ENCODE data around the gene SPIB. TPM values are rescaled to one million over a fixed set of nuclear protein-coding genes. Genes with fewer than 3 reads are reported as not detected.

SPIB gene
- total and polyA plus RNA-seq, 10 donors: 22.1 to 90.5 (median 41.3) TPM

DNA sequence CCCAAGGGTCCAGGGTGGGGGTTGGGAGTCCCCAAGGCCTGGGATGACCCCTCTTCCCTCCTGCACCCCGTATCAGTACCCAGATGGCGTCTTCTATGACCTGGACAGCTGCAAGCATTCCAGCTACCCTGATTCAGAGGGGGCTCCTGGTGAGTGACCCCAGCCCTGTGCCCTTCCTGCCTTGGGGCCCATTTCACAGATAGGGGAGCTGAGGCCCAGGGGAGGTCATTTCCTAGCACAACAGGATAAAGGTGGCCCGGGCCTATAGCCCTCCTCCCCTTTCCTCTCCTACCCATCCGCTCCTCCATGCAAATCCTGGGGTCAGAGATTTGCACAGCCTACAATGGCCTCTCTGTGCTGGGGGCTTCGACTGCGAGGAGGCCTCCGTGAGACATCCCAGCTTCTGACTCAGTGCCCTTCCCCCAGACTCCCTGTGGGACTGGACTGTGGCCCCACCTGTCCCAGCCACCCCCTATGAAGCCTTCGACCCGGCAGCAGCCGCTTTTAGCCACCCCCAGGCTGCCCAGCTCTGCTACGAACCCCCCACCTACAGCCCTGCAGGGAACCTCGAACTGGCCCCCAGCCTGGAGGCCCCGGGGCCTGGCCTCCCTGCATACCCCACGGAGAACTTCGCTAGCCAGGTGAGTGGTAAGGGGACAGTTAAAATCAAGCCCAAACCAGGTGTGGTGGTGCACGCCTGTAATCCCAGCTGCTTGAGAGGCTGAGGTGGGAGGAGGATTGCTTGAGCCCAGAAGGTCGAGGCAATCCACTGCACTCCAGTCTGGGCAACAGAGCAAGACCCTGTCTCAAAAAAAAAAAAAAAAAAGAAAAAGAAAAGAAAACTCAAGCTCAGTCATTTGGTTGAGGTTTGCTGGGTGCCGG is 3.9 kb downstream of the SPIB start:
- Histone ChIP-seq H3K27ac (peak overlapping the region in 3 of 8 donors; percentile 30 to 93 (median 31)), H3K9me3 (no peaks in the 10 kb centered on the region), H3K36me3 (peaks cover 0 to 38% (median 0%) of the 10 kb centered on the region in 6 donors), H3K27me3 (replicated peaks in 1 of 7) (peaks cover 0 to 56% (median 9%) of the 10 kb centered on the region in 7 donors), H3K4me3 (peak overlapping the region in 1 of 8 donors; percentile 81), H3K4me1 (peaks cover 0 to 55% (median 14%) of the 10 kb centered on the region in 6 donors)
- intact Hi-C loops (cut with DNase I; ENCODE audit: low total_unique reads): no loop called here
- TF ChIP-seq, protein P1, sequence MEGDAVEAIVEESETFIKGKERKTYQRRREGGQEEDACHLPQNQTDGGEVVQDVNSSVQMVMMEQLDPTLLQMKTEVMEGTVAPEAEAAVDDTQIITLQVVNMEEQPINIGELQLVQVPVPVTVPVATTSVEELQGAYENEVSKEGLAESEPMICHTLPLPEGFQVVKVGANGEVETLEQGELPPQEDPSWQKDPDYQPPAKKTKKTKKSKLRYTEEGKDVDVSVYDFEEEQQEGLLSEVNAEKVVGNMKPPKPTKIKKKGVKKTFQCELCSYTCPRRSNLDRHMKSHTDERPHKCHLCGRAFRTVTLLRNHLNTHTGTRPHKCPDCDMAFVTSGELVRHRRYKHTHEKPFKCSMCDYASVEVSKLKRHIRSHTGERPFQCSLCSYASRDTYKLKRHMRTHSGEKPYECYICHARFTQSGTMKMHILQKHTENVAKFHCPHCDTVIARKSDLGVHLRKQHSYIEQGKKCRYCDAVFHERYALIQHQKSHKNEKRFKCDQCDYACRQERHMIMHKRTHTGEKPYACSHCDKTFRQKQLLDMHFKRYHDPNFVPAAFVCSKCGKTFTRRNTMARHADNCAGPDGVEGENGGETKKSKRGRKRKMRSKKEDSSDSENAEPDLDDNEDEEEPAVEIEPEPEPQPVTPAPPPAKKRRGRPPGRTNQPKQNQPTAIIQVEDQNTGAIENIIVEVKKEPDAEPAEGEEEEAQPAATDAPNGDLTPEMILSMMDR (IDR thresholded peaks at IDR 0.05 in 8 of 11, conservative IDR thresholded peaks at IDR 0.05 in 3 of 11): no peak
- no peak for TF ChIP-seq POLR2A (IDR thresholded peaks at IDR 0.05)
- no peak for TF ChIP-seq POLR2AphosphoS5 (IDR thresholded peaks at IDR 0.05)
- DNase-seq: no peak
- 75 to 92% (median 82%) methylated on average over 16 to 18 of the region's 18 CpGs for WGBS, 5 donors

DNA sequence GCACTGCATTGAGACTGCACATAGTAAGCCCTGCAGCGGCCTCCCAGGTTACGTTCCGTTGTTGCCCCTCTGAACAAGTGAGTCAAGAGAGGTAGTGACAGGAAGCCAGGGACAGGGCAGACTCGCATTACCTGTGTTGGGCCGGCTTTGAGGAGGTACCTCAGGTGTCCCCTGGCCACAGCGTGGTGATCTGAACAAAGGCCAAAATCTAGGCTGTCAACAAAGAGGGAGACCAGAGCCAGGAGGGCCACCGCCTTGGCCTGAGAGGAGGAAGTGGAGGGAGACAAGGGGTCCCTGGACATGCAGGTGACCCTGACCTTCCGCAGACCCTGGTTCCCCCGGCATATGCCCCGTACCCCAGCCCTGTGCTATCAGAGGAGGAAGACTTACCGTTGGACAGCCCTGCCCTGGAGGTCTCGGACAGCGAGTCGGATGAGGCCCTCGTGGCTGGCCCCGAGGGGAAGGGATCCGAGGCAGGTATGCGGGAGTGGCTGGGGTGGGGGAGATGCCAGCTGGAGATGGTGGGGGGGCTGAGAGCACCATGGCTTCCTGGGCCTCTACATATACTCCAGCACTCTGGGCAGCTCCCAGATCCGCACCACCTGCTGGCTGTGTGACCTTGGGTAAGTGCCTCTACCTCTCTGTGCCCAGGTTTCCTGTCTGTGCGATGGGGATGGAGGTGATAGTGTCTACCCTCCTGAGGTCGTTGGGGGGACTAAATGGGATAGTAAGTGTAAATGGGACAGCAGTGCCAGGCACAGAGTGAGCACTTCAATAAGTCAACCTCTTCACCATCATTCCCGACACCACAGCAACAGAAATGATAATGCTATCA is 4.8 kb downstream of the SPIB start:
- Histone ChIP-seq H3K27ac (peak overlapping the region in 1 of 8 donors; percentile 21), H3K4me3 (no peak overlapping the region), H3K36me3 (peaks cover 0 to 38% (median 0%) of the 10 kb centered on the region in 6 donors), H3K4me1 (peaks cover 0 to 55% (median 17%) of the 10 kb centered on the region in 6 donors), H3K9me3 (no peaks in the 10 kb centered on the region), H3K27me3 (replicated peaks in 1 of 7) (peaks cover 0 to 54% (median 9%) of the 10 kb centered on the region in 7 donors)
- DNase-seq: no peak
- WGBS, 5 donors: 79 to 89% (median 86%) methylated on average over 22 of the region's 22 CpGs
- intact Hi-C loops (cut with DNase I; ENCODE audit: low total_unique reads): no loop called here
- no peak for TF ChIP-seq POLR2AphosphoS5 (IDR thresholded peaks at IDR 0.05)
- TF ChIP-seq, protein P1 (IDR thresholded peaks at IDR 0.05 in 8 of 11, conservative IDR thresholded peaks at IDR 0.05 in 3 of 11): no peak
- TF ChIP-seq POLR2A (IDR thresholded peaks at IDR 0.05): no peak

DNA sequence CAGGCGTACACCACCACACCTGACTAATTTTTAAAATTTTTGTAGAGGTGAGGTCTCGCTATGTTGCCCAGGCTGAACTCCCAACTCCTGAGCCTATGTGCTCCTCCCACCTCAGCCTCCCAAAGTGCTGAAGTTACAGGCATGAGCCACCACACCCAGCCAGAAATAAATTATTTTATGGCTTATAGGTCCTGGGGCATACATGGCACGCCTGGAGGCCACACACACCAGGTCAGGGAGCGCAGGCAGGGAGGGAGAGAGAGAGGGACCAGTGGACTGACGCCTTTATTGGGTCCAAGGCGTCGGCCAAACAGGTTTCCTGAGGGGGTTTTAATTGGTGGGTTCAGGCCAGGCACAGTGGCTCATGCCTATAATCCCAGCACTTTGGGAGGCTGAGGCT is 6.8 kb downstream of the SPIB start:
- H3K4me3 ChIP-seq: no peak overlapping the region
- peaks cover 0 to 43% (median 5%) of the 10 kb centered on the region in 7 donors for H3K27me3 ChIP-seq (replicated peaks in 1 of 7)
- intact Hi-C loops (cut with DNase I; ENCODE audit: low total_unique reads): no loop called here
- H3K27ac ChIP-seq: no peak overlapping the region
- H3K9me3 ChIP-seq: no peaks in the 10 kb centered on the region
- DNase-seq: no peak
- 67 to 86% (median 77%) methylated on average over 5 to 7 of the region's 7 CpGs for WGBS, 5 donors
- peaks cover 0 to 38% (median 0%) of the 10 kb centered on the region in 6 donors for H3K36me3 ChIP-seq
- no peak for TF ChIP-seq POLR2A (IDR thresholded peaks at IDR 0.05)
- TF ChIP-seq POLR2AphosphoS5 (IDR thresholded peaks at IDR 0.05): no peak
- TF ChIP-seq, protein P1 (IDR thresholded peaks at IDR 0.05 in 8 of 11, conservative IDR thresholded peaks at IDR 0.05 in 3 of 11): no peak
- peaks cover 0 to 58% (median 19%) of the 10 kb centered on the region in 6 donors for H3K4me1 ChIP-seq
